Renal cortex interstitium (tissue), 11 donors: Measurements from ENCODE around the gene CRYBB3. TPM values are rescaled to one million over a fixed set of nuclear protein-coding genes. Genes with fewer than 3 reads are reported as not detected.
"Not testable (repeated sequence)": the region's sequence is repeated elsewhere in the genome, so short reads cannot be mapped to it uniquely, and the experiment has no call there.

ENCODE experiments used
- DNase-seq, 11 donors: peaks; one replicate each; pipeline ENCODE4 v3.0.0-alpha.2; 2013; ENCODE audit warnings: low read depth in 9 of 11, low spot score in 4 of 11; ENCODE audit errors: extremely low read depth in 1 of 11
- polyA plus RNA-seq, 3 donors: library from polyadenylated mRNA; unstranded; fragments of 120-200 nt; gene quantifications; one replicate each; pipeline ENCODE4 v1.2.1, GENCODE V29; 2013; ENCODE audit not compliant: insufficient read length in 3 of 3

CRYBB3 gene
- polyA plus RNA-seq, 3 donors = 0.16 to 0.41 (median 0.22) TPM

DNA sequence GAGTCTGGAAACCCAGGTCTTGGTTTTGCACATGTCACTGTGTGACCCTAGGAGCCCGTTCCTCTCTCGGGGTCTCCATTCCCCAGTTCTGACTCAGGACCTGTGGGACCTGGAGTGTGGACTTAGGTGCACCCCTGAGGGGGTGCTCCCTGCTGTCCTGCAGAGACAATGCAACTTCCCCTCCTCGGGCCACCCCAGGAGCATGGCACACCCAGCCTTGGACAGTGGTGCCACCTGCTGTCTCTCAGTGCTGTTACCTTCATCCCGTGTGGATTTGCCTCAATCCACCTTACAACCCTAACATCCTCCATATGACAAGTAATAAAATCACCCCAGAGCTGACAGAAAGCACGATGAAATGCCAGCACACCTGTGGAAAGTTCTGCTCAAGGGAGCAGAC is 27.5 kb upstream of the CRYBB3 start:
- DNase-seq = no peak

DNA sequence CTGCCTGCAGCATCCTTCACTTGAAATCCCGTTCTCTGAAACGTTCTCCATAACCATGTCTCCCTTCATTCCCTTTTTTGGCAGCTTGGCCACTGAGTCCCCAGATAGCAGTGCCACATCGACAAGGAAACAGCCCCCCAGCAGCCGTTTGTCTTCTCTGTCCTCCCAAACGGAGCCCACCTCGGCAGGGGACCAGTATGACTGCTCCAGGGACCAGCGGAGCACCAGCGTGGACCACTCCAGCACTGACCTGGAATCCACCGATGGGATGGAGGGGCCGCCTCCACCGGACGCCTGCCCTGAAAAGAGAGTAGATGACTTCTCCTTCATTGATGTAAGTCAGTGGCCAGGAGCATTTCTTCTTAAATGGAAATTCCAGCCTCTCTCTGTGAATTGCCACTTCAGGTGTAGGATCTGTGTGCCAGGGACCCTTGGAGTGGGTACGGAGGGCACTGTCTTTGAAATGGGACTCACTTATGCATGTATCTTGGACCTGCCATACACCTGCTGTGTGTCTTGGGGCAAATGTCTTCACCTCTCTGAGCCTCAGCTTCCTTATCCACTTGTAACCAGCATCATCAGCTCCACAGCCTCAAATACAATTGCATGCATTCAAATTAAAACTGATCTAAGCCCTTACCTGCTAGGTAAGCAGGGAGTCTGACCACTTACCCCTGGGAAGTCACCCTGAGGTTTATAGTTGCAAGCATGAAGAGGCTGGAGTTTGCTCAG is 25.3 kb upstream of the CRYBB3 start:
- DNase-seq = no peak

DNA sequence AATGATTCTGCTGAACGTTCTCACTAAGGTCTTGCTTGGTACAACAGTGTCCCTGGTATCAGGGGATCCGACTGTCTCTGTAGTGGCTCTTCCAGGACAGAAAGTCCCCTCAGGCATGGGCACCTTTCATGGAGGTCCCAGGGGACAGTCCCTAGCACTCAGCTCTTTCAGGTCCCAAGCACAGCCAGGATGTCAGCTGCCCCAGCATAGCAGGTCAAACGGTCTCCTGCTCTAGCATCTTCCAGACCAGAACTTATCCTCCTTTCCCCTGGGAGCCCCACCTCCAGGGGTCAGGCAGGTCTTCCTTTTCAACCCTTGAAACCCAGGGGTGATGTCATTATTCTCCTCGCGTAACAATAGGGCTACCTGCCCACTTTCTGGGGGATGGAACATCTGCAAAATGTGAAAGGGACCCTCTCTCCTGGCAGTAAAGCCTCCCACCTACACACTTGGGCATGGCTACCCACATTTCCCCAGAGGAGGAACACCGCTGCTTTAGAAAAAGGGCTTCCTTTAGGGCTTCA is 24.7 kb upstream of the CRYBB3 start:
- DNase-seq = no peak

DNA sequence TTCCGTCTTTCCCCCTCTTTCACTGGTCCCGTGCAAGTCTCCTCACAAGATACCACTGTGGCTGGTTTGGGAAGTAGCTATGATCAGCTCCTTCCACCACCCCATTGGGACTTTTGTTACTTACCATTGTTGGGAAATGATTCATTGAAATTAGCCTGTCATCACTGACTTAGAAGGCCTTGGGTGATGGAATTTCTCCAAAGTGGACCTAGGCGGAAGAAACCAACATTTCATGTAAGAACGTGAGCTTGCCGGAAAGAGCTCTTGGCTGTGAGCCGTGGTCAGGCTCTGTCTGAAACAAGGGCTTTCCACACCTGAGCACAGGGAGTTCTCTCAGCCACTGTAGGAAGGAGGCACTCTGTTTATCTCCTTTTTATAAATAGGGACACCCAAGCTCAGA is 23.5 kb upstream of the CRYBB3 start:
- no peak for DNase-seq

DNA sequence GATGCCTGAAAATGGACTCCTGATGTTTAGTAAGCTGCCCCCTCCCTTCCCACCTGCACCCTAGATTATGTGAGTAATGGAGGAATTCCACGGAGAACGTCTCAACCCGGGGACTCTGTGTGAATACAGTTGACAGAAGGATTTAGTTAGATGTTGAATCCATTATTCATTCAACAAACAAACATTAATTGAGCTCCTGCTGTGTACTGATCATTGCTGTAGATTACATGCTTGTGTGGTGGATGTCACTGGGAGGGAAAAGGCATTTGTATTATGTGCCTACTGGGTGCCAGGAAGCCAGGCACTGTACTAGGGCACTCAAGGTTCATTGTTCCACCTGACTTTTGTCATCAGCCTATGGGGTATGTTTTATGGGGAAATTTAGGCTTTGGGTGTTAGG is 22.9 kb upstream of the CRYBB3 start:
- DNase-seq = no peak

DNA sequence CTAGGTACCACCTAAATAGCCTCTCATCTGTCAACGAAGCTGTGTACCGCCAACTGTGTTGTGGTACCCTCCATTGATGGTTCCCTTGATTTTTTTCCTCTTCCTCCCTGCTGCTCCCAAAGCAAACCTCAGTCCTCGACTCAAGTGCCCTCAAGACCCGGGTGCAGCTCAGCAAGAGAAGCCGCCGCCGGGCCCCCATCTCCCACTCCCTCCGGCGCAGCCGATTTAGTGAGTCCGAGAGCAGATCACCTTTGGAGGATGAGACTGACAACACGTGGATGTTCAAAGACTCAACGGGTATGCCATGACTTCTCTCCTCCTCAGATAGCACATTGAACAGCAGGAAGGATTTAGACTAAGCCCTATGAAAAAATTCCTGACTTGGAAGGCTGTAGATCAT is 22.4 kb upstream of the CRYBB3 start:
- DNase-seq = no peak

DNA sequence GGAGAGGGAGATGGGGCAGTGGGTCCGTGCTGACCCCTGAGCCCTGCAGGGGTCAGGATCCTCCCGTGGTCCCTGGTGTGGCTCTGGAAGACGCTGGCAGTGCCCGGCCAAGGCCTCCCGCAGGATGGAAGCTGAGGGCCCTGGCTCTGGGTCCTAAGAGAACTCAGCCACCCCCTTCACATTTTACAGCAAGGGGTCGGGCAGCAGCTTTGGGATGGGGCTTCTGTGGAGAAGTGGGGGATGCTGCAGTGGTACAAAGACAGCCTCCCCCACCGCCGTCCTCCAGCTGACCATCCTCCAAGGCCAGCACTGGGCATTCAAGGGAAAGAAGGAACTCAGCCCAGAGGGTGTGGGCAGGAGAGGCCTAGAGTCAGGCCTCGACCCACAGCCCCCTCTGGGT is 21.8 kb upstream of the CRYBB3 start:
- DNase-seq = no peak

DNA sequence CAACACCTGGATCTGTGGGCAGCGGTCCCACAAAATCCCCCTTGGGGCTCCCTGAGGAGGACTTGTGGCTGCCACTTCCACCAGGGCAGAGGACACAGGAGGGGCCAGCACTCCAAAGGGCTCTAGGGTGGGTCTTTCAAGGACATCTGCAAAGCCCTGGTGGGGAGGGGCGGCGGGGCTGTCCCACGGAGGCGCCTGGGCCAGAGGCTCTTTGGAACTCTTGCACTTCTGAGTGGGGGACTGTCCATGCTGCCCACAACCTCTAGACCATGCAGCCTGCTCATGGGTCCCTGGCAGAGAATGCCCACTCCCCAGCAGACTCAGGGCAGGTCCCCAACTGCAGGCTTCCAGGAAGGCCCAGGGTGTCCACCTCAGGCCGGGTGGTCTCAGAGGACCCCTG is 21.3 kb upstream of the CRYBB3 start:
- DNase-seq = not testable (repeated sequence)

DNA sequence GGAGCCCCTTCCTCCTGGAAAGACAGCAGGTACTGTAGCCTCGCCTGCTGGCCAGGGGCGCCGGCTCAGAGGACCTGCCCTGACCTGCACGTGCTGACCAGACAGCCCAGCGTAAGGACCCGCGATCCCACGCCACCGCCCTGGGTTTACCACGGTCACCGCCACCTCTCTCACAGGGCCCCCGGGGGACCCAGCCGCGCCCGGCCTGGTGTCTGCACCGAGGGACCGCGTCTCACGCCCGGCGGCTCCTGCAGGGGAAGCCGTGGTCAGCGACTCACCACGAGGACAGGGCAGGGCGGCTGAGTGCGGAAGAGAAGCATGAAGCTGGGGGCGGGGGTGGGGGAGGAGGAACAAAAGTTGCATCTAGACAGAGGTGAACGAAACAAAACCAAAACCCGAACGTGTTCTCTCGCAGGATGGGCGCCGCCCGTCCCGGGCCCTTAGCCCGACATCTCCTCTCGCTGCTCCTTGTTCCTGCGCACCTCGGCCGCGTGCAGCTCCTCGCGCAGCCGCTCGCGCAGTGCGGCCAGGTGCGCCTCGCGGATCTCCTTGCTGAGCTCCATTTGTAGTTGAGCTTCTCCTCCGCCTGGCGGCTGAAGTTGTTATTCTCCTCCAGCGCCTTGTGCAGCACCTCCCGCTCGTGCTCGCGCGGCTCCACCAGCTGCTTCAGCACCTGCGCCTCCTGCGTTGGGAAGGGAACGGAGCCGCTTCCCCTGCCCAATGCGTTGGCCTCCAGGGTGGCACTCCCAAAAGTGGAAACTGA is 20.6 kb upstream of the CRYBB3 start:
- peak in 2 of 11 donors; percentile 13 to 21 for DNase-seq

DNA sequence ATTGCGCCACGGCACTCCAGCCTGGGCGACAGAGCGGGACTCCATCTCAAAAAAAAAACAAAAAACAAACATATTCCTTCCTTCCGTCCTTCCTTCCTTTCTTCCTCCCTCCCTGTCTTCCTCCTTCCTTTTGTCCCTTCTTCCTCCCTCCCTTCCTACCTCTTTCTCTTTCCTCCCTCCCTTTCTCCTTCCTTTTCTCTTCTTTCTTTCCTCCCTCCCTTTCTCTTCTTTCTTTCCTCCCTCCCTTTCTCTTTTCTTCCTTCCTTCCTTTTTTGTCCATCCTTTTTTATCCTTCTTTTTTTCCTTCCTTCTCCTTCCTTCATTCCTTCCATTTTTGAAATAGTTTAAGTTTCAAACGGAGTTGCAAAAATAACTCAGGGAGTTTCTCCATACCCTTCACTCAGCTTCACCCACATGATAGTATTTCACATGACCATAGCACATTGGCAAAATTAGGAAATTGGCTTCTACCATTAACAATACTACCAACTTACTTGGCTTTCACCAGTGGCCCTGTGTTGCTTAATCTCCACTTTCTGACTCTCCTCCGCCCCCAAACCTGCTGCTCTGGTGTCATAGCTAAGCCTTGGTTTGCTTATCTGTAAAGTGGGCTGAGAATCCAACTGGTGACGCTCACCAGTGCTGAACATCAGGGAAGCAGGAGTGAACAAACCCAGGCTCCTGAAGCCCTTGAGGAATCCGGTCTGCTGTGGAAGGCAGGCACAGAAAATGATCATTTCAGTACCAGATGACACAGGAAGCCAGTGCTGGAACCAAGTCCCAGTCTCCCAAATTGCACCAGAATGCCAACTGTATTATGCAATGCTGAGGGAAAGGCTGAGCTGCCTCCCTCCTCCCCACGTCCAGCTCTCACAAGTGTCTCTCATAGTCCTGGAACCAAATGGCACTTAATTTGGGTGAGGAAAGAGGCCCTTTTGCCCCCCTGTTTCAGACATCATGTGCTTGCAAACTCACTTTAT is 17.2 kb upstream of the CRYBB3 start:
- DNase-seq = no peak

DNA sequence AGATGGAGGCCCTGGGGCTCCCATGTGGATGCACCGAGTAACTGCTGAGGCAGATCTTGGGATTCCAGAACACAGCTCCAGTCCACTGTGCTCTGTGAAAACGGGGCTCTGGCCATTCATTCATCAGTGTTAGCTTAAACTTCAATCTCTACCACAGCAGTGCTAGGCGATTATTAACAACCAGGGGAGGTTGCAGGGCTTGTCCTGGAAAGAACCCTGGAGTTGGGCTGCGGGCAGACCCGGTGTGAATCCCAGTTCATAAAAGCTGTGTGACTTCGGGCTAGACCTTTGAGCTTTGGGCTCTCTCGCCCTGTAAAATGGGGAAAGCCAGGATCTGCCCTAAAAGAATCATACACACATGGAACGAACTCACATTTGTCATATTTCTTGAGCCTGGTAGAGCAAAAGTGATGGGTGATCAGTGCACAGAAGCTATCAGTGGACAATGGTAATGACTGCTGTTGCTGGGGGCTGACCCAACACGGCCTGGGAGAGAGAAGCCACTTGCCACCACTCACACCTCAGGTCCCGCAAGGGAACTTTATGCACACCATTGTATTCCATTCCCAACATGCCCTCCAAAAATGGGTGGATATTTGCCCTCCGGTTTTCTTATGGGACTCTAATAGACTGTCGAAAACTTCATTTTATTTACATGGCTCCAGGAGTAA is 15.6 kb upstream of the CRYBB3 start:
- peak in 2 of 11 donors; percentile 14 to 37 for DNase-seq

DNA sequence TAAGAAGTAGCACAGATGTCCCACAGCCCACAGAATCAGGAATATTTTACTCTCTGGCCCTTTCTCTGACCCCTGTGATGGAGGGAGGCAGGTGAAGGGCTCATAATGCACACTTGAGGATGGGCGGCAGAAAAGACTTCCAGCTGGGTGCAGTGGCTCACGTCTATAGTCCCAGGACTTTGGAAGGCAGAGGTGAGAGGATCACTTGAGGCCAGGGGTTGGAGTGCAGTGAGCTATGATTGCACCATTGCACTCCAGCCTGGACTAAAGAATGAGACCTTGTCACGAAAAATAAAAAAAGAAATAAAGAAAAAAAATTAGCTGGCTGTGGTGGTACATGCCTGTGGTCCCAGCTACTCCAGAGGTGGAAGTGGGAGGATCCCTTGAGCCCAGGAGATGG is 13.5 kb upstream of the CRYBB3 start:
- DNase-seq = no peak

DNA sequence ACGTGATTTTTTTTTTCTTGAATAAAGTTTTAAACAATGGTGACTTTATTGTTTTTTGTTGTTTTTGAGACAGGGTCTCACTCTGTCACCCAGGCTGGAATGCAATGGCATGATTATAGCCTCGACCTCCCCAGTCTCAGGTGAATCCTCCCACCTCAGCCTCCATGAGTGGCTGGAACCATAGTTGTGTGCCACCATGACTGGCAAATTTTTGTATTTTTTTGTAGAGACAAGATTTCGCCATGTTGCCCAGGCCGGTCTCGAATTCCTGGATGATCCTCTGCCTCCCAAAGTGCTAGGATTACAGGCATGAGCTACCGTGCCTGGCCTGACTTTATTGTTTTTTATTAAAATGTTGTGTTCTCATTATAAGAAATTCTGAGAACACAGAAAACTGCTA is 12.2 kb upstream of the CRYBB3 start:
- DNase-seq = no peak

DNA sequence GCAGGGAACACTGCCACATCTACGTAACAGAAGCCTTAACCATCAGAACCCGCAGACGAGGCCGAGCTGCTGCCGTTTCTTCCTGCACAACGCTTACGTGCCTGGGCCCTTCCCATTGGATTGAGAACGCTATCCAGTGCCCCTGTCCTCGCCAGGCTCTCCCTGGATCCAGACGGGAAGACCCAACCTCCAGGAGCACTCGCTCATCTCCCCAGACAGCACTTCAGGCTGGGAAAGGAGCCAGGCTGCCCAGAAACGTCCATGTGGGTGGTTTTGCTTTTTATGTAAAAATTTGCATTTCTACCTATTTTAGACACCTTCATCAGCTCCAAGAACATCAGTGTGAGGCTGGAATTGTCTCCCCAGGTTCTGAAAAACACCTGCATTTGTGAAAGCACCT is 7.3 kb upstream of the CRYBB3 start:
- no peak for DNase-seq

DNA sequence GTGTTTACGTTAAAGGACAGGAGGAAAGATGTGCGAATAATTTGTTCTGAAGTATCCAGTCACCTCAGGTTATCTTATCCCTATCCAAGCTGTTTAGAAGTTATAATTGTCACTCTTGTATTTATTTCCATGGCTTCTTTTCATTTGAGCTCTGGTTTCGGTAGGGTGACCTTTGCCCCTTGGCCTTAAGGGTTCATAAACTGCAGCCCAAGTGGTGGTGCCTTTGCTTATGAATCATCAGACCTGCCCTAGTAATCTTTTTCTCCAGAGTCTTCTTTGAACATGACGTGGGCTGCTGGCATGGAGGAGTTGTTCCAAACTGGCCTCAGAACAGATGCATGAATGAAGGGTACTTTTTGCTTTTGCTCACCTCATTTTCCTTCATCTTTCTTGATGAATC is 6.5 kb upstream of the CRYBB3 start:
- no peak for DNase-seq

DNA sequence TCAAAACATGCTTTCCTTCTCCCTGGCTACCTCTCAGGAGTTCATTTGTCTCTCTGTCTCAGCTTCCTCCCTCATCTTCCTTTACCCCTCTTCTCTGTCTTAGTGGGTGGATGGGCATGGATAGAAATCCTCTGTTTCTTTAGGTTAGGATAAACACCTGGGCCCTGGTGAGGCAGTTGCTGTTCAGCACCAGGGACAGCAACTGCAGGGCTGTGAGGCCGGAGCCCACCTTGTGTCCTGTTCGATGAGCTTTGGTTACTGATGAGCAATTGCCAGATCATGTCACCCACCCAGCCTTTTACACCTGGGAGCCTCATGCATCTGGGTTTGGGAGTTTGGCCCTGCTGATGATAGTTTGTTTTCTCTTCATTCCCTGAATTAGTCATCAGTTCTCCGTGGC is 6.1 kb upstream of the CRYBB3 start:
- peak in 9 of 11 donors; percentile 10 to 50 (median 25) for DNase-seq

DNA sequence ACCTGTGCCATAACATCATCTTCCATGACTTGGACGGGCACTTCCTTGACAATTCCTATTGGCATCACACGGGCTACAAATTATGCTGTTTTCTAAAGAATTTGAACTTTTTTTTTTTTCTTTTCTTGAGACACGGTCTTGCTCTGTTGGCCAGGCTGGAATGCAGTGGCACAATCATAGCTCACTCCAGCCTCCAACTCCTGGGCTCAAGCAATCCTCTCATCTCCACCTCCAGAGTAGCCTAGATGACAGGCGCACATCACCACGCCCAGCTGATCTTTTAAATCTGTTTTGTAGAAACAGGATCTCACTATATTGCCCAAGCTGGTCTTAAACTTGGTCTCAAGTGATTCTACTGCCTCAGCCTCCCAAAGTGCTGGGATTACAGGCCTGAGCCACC is 3.3 kb upstream of the CRYBB3 start:
- no peak for DNase-seq

DNA sequence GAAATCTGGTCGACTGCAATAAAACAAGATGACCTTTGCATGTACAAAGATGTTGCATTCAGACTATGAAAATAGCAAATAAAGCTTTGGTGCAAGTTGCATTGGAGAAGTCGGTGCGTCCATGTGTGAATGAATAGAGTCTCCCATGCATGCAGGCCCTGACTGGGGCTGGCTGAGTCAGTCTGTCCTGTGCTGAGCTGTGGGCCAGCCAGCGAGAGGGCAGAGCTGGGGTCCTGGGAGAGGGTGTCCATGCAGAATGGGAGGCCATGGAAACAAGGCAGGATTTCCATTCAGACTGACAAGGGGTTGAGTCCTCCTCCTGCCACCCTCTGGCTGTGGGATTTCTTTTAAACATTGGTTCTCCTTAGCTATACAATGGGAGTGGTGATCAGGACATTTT is 2.3 kb upstream of the CRYBB3 start:
- DNase-seq = no peak

DNA sequence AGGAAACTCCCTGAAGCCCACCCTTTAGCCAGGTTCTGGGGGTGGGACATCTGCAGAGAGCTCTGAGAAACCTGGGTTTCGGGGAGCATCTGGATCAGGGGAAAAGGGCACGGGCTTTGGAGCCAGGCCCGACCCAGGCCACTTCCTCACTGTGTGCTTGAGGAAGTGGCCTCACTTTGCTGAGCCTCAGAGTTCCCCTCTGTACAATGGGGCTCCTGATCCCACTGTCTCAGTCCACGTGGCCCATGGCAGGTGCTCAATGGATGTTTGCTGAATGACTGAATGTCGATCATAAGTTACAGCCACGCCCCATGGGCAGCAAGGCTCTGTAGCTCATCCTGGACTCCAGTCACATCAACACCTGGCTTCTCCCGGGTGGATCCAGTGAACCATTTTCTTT is 1.3 kb downstream of the CRYBB3 start:
- DNase-seq = no peak
